Esophagus squamous epithelium (tissue), 4 donors: ENCODE results near the gene RASGRF2.

Experiments
- POLR2A ChIP-seq, 4 donors: fragments of 450-650 bp; IDR thresholded peaks; one replicate each; pipeline ENCODE4 v1.6.1; 2017; ENCODE audit warnings: antibody characterized with exemption in 4 of 4, mild to moderate bottlenecking in 4 of 4, moderate library complexity in 3 of 4
- TF ChIP-seq, protein P1 (sequence below), 6 experiments: fragments of 450-650 bp in 4 of 6; fragments of 200-600 bp in 2 of 6; sonication (generic) in 2 of 6; IDR thresholded peaks; one replicate each; pipeline ENCODE4 v1.5.1; 2016 to 2019; ENCODE audit warnings: antibody characterized with exemption in 6 of 6, mild to moderate bottlenecking in 4 of 6, moderate library complexity in 4 of 6

DNA sequence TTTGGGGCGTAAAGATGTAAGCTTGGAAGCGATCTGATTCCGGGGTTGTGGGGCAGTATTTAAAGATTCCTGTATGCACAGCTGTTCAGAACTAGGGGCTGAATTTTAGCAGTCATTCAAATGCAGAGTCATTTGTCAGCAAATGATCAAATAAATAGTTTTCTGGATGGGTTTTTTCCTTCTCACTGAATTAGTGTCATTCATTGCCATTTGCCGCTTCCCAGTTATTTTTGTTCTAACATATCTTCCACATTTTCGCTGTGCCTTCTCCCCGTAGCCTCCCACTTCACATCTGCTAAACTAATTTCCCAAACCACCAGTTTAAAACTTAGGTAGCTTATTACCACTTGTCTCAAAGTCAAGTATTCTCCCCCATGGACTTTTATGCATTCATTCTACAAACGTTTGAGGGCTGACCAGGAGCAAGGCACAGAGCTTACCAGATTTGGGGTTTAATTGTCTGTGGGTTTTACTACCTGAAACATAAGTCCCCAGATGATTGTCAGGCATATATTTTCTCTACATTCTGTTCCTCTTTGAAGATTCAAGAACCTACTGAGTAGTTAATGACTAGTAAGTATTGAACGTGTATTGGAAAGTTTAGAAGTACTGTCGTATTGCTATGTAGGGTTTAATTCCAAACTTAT is 231.7 kb downstream of the RASGRF2 start:
- TF ChIP-seq, protein P1, sequence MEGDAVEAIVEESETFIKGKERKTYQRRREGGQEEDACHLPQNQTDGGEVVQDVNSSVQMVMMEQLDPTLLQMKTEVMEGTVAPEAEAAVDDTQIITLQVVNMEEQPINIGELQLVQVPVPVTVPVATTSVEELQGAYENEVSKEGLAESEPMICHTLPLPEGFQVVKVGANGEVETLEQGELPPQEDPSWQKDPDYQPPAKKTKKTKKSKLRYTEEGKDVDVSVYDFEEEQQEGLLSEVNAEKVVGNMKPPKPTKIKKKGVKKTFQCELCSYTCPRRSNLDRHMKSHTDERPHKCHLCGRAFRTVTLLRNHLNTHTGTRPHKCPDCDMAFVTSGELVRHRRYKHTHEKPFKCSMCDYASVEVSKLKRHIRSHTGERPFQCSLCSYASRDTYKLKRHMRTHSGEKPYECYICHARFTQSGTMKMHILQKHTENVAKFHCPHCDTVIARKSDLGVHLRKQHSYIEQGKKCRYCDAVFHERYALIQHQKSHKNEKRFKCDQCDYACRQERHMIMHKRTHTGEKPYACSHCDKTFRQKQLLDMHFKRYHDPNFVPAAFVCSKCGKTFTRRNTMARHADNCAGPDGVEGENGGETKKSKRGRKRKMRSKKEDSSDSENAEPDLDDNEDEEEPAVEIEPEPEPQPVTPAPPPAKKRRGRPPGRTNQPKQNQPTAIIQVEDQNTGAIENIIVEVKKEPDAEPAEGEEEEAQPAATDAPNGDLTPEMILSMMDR (IDR thresholded peaks at IDR 0.05) = no peak
- no peak for TF ChIP-seq POLR2A (IDR thresholded peaks at IDR 0.05)
